ENCODE results near the gene SETD3. TPM values are rescaled to one million over a fixed set of nuclear protein-coding genes. Genes with fewer than 3 reads are reported as not detected.
A peak's percentile ranks its signal among the peaks of the same experiment; 100 is the strongest.
"Not testable (repeated sequence)": the region's sequence is repeated elsewhere in the genome, so short reads cannot be mapped to it uniquely, and the experiment has no call there.

SETD3 gene
- total RNA-seq, 2 donors from 2014 or later, result 34.6 to 39.4 TPM

GRCh38 chr14:99350751-99351150, 129.9 kb downstream of the SETD3 start:
- DNase-seq (no peak), ATAC-seq (no peak)
- no peak overlapping the region for H3K27ac ChIP-seq
- H3K27me3 ChIP-seq, result no peaks in the 10 kb centered on the region
- intact Hi-C loops (cut with DNase I), result no loop called here
- no peak overlapping the region for H3K4me3 ChIP-seq
- H3K9me3 ChIP-seq, result no peaks in the 10 kb centered on the region
- TF ChIP-seq POLR2A (IDR thresholded peaks at IDR 0.05) (no peak), CTCF (IDR thresholded peaks at IDR 0.05) (no peak)
- no peaks in the 10 kb centered on the region for H3K36me3 ChIP-seq (replicated peaks in 1 of 2; ENCODE audit: insufficient read depth in 1 of 2, low read depth in 2 of 2)
- H3K4me1 ChIP-seq, result peaks cover 21% of the 10 kb centered on the region
- 88 to 90% methylated on average over 12 of the region's 12 CpGs for WGBS, 2 donors

GRCh38 chr14:99349721-99350495, 130.8 kb downstream of the SETD3 start:
- no peaks in the 10 kb centered on the region for H3K27me3 ChIP-seq
- no peak overlapping the region for H3K27ac ChIP-seq
- H3K36me3 ChIP-seq (replicated peaks in 1 of 2; ENCODE audit: insufficient read depth in 1 of 2, low read depth in 2 of 2), result no peaks in the 10 kb centered on the region
- WGBS, 2 donors, result 81 to 90% methylated on average over 12 to 13 of the region's 13 CpGs
- peaks cover 21% of the 10 kb centered on the region for H3K4me1 ChIP-seq
- ATAC-seq (no peak), DNase-seq (no peak)
- intact Hi-C loops (cut with DNase I), result no loop called here
- H3K4me3 ChIP-seq, result no peak overlapping the region
- TF ChIP-seq CTCF (IDR thresholded peaks at IDR 0.05) (no peak), POLR2A (IDR thresholded peaks at IDR 0.05) (no peak)
- no peaks in the 10 kb centered on the region for H3K9me3 ChIP-seq

- WGBS, 2 donors, result 76 to 78% methylated on average over 17 to 18 of the region's 18 CpGs
- H3K4me3 ChIP-seq, result no peak overlapping the region
- intact Hi-C loops (cut with DNase I), result no loop called here
- no peak overlapping the region for H3K27ac ChIP-seq
- H3K36me3 ChIP-seq (replicated peaks in 1 of 2; ENCODE audit: insufficient read depth in 1 of 2, low read depth in 2 of 2), result no peaks in the 10 kb centered on the region
- DNase-seq (peak; percentile 52 to 85 (median 78)), ATAC-seq (peak; percentile 42)
- H3K4me1 ChIP-seq, result peaks cover 21% of the 10 kb centered on the region
- H3K9me3 ChIP-seq, result no peaks in the 10 kb centered on the region
- H3K27me3 ChIP-seq, result no peaks in the 10 kb centered on the region
- no peak for TF ChIP-seq POLR2A (IDR thresholded peaks at IDR 0.05)
- TF ChIP-seq CTCF (IDR thresholded peaks at IDR 0.05), result no peak
Measured at GRCh38 chr14:99348816-99349614, 131.6 kb downstream of the SETD3 start.

GRCh38 chr14:99348231-99348630, 132.4 kb downstream of the SETD3 start:
- H3K36me3 ChIP-seq (replicated peaks in 1 of 2; ENCODE audit: insufficient read depth in 1 of 2, low read depth in 2 of 2); DNase-seq; intact Hi-C loops (cut with DNase I); H3K27ac ChIP-seq; H3K27me3 ChIP-seq; H3K9me3 ChIP-seq; ATAC-seq; H3K4me3 ChIP-seq: not testable (repeated sequence)
- peaks cover 21% of the 10 kb centered on the region for H3K4me1 ChIP-seq
- WGBS, 2 donors, result 92 to 93% methylated on average over 30 to 31 of the region's 31 CpGs

Small RNA genes lying within 50 kb of the gene (small RNA-seq; reads per million reads assigned to genes)
- gene RNU6-91P, result not detected

Other genes with a start within 250 kb of the SETD3 start
- gene BCL11B, start 208.7 kb downstream of the SETD3 start, total RNA-seq, result under 1 TPM in 1 of 2 donors, not detected in 1; 0.78 TPM
- gene CCNK, start 550 bp upstream of the SETD3 start, total RNA-seq, result 1 to 10 TPM; 5.3 to 9.6 TPM
- 10 to 100 TPM in 1 of 2 donors, 1 to 10 TPM in 1; 8.9 to 10.1 TPM for gene CCDC85C, start 123.3 kb upstream of the SETD3 start, total RNA-seq
- gene HHIPL1, start 164.3 kb upstream of the SETD3 start, total RNA-seq, result under 1 TPM; under 0.01 to 0.26 TPM
- 1 to 10 TPM; 1.3 to 4.9 TPM for gene CYP46A1, start 203.4 kb upstream of the SETD3 start, total RNA-seq